HG02970 (cell line): ENCODE data around the gene NRIP3.

Experiments
- ATAC-seq: cut with Tn5 transposase; IDR thresholded peaks from one replicate; pipeline ENCODE4 v1.9.1; 2021; ENCODE audit warnings: mild to moderate bottlenecking, moderate library complexity, moderate number of reproducible peaks; ENCODE audit not compliant: unreplicated experiment, low FRiP score

Gene NRIP3

GRCh38 chr11:8934742-8935488 is 68.9 kb downstream of the NRIP3 start:
- ATAC-seq = no peak

- ATAC-seq = no peak
Observed at GRCh38 chr11:8933931-8934330, 69.9 kb downstream of the NRIP3 start.

- no peak for ATAC-seq
Observed at GRCh38 chr11:8932564-8933180, 71.1 kb downstream of the NRIP3 start, which contains the start of gene C11orf16. TSS of gene C11orf16 (minus strand) at chr11:8932947. CDS start at chr11:8932308, 639 bp downstream.
